WTC11 (cell line): Measurements from ENCODE around the gene ELMO1. TPM values are rescaled to one million over a fixed set of nuclear protein-coding genes. Genes with fewer than 3 reads are reported as not detected.

ENCODE experiments used
- ATAC-seq: fragments of 200-7000 bp; cut with Tn5 transposase; 2 replicates; pipeline ENCODE4 v1.10.0; 2021; ENCODE audit warnings: mild to moderate bottlenecking, moderate library complexity
- CTCF ChIA-PET: fragments of 300-600 bp; sonication (Branson Sonifier 250); formaldehyde crosslinking; loops from one replicate; lab custom pipeline; 2021; ENCODE audit warnings: antibody characterized with exemption; lab: Charles Lee
- POLR2A ChIA-PET: fragments of 350-600 bp; sonication (Branson Sonifier 250); formaldehyde crosslinking; loops from one replicate; lab custom pipeline; 2021; ENCODE audit warnings: antibody characterized with exemption; lab: Charles Lee
- DNase-seq: peaks from one replicate; pipeline ENCODE4 v3.0.0; 2021; ENCODE audit warnings: low spot score
- H3K27ac Mint-ChIP-seq: 2 replicates; pipeline ENCODE4 v1.8.0; 2021; ENCODE audit warnings: mixed read lengths
- H3K27me3 Mint-ChIP-seq: 2 replicates; pipeline ENCODE4 v1.8.0; 2021; ENCODE audit warnings: low read depth, mild to moderate bottlenecking, moderate library complexity, mixed read lengths
- H3K36me3 Mint-ChIP-seq: 2 replicates; pipeline ENCODE4 v1.8.0; 2021; ENCODE audit warnings: mixed read lengths
- H3K4me1 Mint-ChIP-seq: 2 replicates; pipeline ENCODE4 v1.8.0; 2022; ENCODE audit warnings: mixed read lengths
- H3K4me3 Mint-ChIP-seq: 2 replicates; pipeline ENCODE4 v1.8.0; 2021; ENCODE audit warnings: mild to moderate bottlenecking, moderate library complexity, mixed read lengths
- H3K9me3 Mint-ChIP-seq: 2 replicates; pipeline ENCODE4 v1.8.0; 2021; ENCODE audit warnings: mixed read lengths
- ATF1 ChIP-seq: sonication (generic); formaldehyde crosslinking; IDR thresholded peaks from 2 replicates; pipeline ENCODE4 v1.8.1; 2023; ENCODE audit warnings: mild to moderate bottlenecking, moderate library complexity, missing genetic modification reagents
- CBFB ChIP-seq: sonication (generic); formaldehyde crosslinking; IDR thresholded peaks from 2 replicates; pipeline ENCODE4 v1.8.1; 2022; ENCODE audit warnings: mild to moderate bottlenecking, low read depth, missing genetic modification reagents
- CREB1 ChIP-seq: sonication (generic); formaldehyde crosslinking; IDR thresholded peaks from 2 replicates; pipeline ENCODE4 v1.8.0; 2023; ENCODE audit warnings: mild to moderate bottlenecking, missing genetic modification reagents
- ELF4 ChIP-seq: sonication (generic); formaldehyde crosslinking; IDR thresholded peaks from 2 replicates; pipeline ENCODE4 v1.8.1; 2022; ENCODE audit warnings: low read depth, mild to moderate bottlenecking, moderate library complexity, missing genetic modification reagents
- ETV6 ChIP-seq: sonication (generic); formaldehyde crosslinking; IDR thresholded peaks from 2 replicates; pipeline ENCODE4 v1.8.1; 2022; ENCODE audit warnings: mild to moderate bottlenecking, missing genetic modification reagents
- IRF2 ChIP-seq: sonication (generic); formaldehyde crosslinking; IDR thresholded peaks from 2 replicates; pipeline ENCODE4 v1.8.0; 2022; ENCODE audit warnings: low read depth, missing genetic modification reagents, borderline replicate concordance
- JAZF1 ChIP-seq: fragments of 250-450 bp; sonication (Bioruptor Pico); IDR thresholded peaks from 2 replicates; pipeline ENCODE4 v1.9.0; 2021; ENCODE audit warnings: moderate library complexity, mild to moderate bottlenecking, inconsistent platforms
- NFATC4 ChIP-seq: fragments of 250-450 bp; sonication (Bioruptor Pico); IDR thresholded peaks from 2 replicates; pipeline ENCODE4 v1.9.0; 2021; ENCODE audit warnings: mild to moderate bottlenecking
- NR1H2 ChIP-seq: sonication (generic); formaldehyde crosslinking; IDR thresholded peaks from 2 replicates; pipeline ENCODE4 v1.9.0; 2021; ENCODE audit warnings: mild to moderate bottlenecking, moderate library complexity, missing genetic modification reagents
- TP53 ChIP-seq: sonication (generic); formaldehyde crosslinking; IDR thresholded peaks from 2 replicates; pipeline ENCODE4 v1.8.1; 2023; ENCODE audit warnings: mild to moderate bottlenecking, missing genetic modification reagents
- ZNF232 ChIP-seq: sonication (generic); formaldehyde crosslinking; IDR thresholded peaks from 2 replicates; pipeline ENCODE4 v1.8.0; 2022; ENCODE audit warnings: mild to moderate bottlenecking, missing genetic modification reagents
- ZNF317 ChIP-seq: sonication (generic); formaldehyde crosslinking; IDR thresholded peaks from 2 replicates; pipeline ENCODE4 v1.8.1; 2023; ENCODE audit warnings: low read depth, mild to moderate bottlenecking, moderate library complexity, missing genetic modification reagents, borderline replicate concordance
- ZNF671 ChIP-seq: fragments of 250-450 bp; sonication (Bioruptor Pico); IDR thresholded peaks from 2 replicates; pipeline ENCODE4 v1.8.0; 2021; ENCODE audit warnings: mild to moderate bottlenecking
- total RNA-seq: library from RNA; stranded (reverse); gene quantifications from 3 replicates; pipeline ENCODE4 v1.2.3, GENCODE V29; 2021
- TF ChIP-seq, protein P1 (sequence below): sonication (generic); formaldehyde crosslinking; IDR thresholded peaks from 2 replicates; pipeline ENCODE4 v1.8.0; 2022; ENCODE audit warnings: missing genetic modification reagents
- TF ChIP-seq, protein P2 (sequence below): sonication (generic); formaldehyde crosslinking; IDR thresholded peaks from 2 replicates; pipeline ENCODE4 v1.8.1; 2023; ENCODE audit warnings: mild to moderate bottlenecking, moderate library complexity, missing genetic modification reagents
- TF ChIP-seq, protein P3 (sequence below): sonication (generic); formaldehyde crosslinking; IDR thresholded peaks from 2 replicates; pipeline ENCODE4 v1.8.1; 2023; ENCODE audit warnings: mild to moderate bottlenecking, missing genetic modification reagents, moderate library complexity
- TF ChIP-seq, protein P4 (sequence below): sonication (generic); formaldehyde crosslinking; IDR thresholded peaks from 2 replicates; pipeline ENCODE4 v1.8.0; 2023; ENCODE audit warnings: missing genetic modification reagents, mild to moderate bottlenecking, borderline replicate concordance
- TF ChIP-seq, protein P5 (sequence below): sonication (generic); formaldehyde crosslinking; IDR thresholded peaks from 2 replicates; pipeline ENCODE4 v1.8.0; 2022; ENCODE audit warnings: mild to moderate bottlenecking, missing genetic modification reagents
- TF ChIP-seq, protein P6 (sequence below): sonication (generic); formaldehyde crosslinking; IDR thresholded peaks from 2 replicates; pipeline ENCODE4 v1.8.1; 2023; ENCODE audit warnings: mild to moderate bottlenecking, missing genetic modification reagents, borderline replicate concordance

ELMO1 gene
- total RNA-seq, 1 experiment from 2014 or later = 19.4 TPM

DNA sequence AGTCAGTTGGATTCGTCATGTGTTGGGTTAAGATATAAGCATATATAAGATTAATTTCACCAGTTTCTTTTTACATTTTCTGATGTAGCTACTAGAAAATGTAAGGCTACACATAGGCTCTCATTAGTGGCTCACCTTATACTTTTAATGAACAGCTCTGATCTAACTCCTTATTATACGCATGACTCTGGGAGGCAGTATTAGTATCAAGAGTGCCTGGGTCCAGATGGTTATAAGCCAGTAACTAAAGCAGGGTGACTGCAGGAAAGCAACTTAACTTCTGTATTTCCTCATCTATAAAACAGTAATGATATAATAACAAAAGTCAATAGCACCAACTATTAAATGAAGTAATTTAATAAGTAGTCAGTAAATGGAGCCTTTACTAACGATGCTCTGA lies 1.4 kb upstream of the ELMO1 start:
- ATAC-seq (no peak), DNase-seq (no peak)
- ChIA-PET POLR2A (no interaction called here), CTCF (interaction anchor here (1.2 to 3.6 kb wide), 4 partner anchors 42 to 215 kb away, joined by 3 to 36 read pairs (median 11); no protein-coding TSS in a partner anchor)
- Mint-ChIP-seq H3K9me3 (peaks cover 8% of the 10 kb centered on the region), H3K4me3 (peak overlapping the region; percentile 82), H3K27me3 (peaks cover 10% of the 10 kb centered on the region), H3K27ac (no peak overlapping the region), H3K4me1 (peaks cover 42% of the 10 kb centered on the region), H3K36me3 (no peaks in the 10 kb centered on the region; the same call in 1 of the 2 replicates)
- TF ChIP-seq ZNF232 (no peak), ELF4 (CRISPR knock-in tag) (no peak), CBFB (CRISPR knock-in tag) (no peak), NFATC4 (CRISPR knock-in tag) (no peak), JAZF1 (no peak), NR1H2 (CRISPR knock-in tag) (no peak), ZNF671 (CRISPR knock-in tag) (no peak)
- TF ChIP-seq, protein P1, sequence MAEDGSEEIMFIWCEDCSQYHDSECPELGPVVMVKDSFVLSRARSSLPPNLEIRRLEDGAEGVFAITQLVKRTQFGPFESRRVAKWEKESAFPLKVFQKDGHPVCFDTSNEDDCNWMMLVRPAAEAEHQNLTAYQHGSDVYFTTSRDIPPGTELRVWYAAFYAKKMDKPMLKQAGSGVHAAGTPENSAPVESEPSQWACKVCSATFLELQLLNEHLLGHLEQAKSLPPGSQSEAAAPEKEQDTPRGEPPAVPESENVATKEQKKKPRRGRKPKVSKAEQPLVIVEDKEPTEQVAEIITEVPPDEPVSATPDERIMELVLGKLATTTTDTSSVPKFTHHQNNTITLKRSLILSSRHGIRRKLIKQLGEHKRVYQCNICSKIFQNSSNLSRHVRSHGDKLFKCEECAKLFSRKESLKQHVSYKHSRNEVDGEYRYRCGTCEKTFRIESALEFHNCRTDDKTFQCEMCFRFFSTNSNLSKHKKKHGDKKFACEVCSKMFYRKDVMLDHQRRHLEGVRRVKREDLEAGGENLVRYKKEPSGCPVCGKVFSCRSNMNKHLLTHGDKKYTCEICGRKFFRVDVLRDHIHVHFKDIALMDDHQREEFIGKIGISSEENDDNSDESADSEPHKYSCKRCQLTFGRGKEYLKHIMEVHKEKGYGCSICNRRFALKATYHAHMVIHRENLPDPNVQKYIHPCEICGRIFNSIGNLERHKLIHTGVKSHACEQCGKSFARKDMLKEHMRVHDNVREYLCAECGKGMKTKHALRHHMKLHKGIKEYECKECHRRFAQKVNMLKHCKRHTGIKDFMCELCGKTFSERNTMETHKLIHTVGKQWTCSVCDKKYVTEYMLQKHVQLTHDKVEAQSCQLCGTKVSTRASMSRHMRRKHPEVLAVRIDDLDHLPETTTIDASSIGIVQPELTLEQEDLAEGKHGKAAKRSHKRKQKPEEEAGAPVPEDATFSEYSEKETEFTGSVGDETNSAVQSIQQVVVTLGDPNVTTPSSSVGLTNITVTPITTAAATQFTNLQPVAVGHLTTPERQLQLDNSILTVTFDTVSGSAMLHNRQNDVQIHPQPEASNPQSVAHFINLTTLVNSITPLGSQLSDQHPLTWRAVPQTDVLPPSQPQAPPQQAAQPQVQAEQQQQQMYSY (CRISPR knock-in tag) = no peak
- TF ChIP-seq, protein P2, sequence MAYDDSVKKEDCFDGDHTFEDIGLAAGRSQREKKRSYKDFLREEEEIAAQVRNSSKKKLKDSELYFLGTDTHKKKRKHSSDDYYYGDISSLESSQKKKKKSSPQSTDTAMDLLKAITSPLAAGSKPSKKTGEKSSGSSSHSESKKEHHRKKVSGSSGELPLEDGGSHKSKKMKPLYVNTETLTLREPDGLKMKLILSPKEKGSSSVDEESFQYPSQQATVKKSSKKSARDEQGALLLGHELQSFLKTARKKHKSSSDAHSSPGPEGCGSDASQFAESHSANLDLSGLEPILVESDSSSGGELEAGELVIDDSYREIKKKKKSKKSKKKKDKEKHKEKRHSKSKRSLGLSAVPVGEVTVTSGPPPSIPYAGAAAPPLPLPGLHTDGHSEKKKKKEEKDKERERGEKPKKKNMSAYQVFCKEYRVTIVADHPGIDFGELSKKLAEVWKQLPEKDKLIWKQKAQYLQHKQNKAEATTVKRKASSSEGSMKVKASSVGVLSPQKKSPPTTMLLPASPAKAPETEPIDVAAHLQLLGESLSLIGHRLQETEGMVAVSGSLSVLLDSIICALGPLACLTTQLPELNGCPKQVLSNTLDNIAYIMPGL (CRISPR knock-in tag) = no peak
- TF ChIP-seq, protein P3, sequence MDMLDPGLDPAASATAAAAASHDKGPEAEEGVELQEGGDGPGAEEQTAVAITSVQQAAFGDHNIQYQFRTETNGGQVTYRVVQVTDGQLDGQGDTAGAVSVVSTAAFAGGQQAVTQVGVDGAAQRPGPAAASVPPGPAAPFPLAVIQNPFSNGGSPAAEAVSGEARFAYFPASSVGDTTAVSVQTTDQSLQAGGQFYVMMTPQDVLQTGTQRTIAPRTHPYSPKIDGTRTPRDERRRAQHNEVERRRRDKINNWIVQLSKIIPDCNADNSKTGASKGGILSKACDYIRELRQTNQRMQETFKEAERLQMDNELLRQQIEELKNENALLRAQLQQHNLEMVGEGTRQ = no peak

DNA sequence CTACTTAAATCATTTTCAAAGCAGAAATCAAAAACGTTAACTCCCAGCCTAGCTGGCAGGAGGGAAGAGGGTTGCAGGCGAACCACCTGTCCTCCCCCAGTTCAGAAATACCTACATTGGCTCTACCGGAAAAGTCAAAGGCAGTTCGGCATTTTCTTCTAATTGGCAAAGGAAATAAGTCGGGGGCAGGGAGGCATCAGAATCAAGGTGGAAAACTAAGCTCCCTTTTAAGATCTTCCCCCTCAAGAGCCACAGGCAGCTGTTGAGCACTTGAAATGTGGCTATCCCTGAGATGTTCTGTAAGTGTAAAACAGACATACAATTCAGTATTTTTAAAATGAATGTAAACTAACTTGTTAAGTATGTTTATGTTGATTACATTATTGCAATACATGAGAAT lies 957 bp upstream of the ELMO1 start:
- CTCF ChIA-PET = interaction anchor here (0.7 to 3.6 kb wide), 7 partner anchors 11 to 215 kb away, joined by 3 to 36 read pairs (median 4); no protein-coding TSS in a partner anchor
- TF ChIP-seq TP53 (no peak), ATF1 (CRISPR knock-in tag) (no peak), CREB1 (CRISPR knock-in tag) (no peak), ZNF317 (CRISPR knock-in tag) (no peak), IRF2 (no peak), ETV6 (CRISPR knock-in tag) (no peak), ZNF232 (no peak)
- TF ChIP-seq, protein P4, sequence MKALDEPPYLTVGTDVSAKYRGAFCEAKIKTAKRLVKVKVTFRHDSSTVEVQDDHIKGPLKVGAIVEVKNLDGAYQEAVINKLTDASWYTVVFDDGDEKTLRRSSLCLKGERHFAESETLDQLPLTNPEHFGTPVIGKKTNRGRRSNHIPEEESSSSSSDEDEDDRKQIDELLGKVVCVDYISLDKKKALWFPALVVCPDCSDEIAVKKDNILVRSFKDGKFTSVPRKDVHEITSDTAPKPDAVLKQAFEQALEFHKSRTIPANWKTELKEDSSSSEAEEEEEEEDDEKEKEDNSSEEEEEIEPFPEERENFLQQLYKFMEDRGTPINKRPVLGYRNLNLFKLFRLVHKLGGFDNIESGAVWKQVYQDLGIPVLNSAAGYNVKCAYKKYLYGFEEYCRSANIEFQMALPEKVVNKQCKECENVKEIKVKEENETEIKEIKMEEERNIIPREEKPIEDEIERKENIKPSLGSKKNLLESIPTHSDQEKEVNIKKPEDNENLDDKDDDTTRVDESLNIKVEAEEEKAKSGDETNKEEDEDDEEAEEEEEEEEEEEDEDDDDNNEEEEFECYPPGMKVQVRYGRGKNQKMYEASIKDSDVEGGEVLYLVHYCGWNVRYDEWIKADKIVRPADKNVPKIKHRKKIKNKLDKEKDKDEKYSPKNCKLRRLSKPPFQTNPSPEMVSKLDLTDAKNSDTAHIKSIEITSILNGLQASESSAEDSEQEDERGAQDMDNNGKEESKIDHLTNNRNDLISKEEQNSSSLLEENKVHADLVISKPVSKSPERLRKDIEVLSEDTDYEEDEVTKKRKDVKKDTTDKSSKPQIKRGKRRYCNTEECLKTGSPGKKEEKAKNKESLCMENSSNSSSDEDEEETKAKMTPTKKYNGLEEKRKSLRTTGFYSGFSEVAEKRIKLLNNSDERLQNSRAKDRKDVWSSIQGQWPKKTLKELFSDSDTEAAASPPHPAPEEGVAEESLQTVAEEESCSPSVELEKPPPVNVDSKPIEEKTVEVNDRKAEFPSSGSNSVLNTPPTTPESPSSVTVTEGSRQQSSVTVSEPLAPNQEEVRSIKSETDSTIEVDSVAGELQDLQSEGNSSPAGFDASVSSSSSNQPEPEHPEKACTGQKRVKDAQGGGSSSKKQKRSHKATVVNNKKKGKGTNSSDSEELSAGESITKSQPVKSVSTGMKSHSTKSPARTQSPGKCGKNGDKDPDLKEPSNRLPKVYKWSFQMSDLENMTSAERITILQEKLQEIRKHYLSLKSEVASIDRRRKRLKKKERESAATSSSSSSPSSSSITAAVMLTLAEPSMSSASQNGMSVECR (CRISPR knock-in tag) = no peak
- TF ChIP-seq, protein P5, sequence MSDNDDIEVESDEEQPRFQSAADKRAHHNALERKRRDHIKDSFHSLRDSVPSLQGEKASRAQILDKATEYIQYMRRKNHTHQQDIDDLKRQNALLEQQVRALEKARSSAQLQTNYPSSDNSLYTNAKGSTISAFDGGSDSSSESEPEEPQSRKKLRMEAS (CRISPR knock-in tag) = no peak
- TF ChIP-seq, protein P6, sequence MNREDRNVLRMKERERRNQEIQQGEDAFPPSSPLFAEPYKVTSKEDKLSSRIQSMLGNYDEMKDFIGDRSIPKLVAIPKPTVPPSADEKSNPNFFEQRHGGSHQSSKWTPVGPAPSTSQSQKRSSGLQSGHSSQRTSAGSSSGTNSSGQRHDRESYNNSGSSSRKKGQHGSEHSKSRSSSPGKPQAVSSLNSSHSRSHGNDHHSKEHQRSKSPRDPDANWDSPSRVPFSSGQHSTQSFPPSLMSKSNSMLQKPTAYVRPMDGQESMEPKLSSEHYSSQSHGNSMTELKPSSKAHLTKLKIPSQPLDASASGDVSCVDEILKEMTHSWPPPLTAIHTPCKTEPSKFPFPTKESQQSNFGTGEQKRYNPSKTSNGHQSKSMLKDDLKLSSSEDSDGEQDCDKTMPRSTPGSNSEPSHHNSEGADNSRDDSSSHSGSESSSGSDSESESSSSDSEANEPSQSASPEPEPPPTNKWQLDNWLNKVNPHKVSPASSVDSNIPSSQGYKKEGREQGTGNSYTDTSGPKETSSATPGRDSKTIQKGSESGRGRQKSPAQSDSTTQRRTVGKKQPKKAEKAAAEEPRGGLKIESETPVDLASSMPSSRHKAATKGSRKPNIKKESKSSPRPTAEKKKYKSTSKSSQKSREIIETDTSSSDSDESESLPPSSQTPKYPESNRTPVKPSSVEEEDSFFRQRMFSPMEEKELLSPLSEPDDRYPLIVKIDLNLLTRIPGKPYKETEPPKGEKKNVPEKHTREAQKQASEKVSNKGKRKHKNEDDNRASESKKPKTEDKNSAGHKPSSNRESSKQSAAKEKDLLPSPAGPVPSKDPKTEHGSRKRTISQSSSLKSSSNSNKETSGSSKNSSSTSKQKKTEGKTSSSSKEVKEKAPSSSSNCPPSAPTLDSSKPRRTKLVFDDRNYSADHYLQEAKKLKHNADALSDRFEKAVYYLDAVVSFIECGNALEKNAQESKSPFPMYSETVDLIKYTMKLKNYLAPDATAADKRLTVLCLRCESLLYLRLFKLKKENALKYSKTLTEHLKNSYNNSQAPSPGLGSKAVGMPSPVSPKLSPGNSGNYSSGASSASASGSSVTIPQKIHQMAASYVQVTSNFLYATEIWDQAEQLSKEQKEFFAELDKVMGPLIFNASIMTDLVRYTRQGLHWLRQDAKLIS (CRISPR knock-in tag) = no peak
- TF ChIP-seq, protein P3 = no peak

More for the DNA sequence above, 957 bp upstream of the ELMO1 start:
- Mint-ChIP-seq H3K27ac (no peak overlapping the region), H3K4me3 (peak overlapping the region; percentile 82), H3K36me3 (no peaks in the 10 kb centered on the region), H3K27me3 (peaks cover 10% of the 10 kb centered on the region), H3K9me3 (peaks cover 6% of the 10 kb centered on the region; the same call in 1 of the 2 replicates), H3K4me1 (peaks cover 44% of the 10 kb centered on the region)
- DNase-seq = no peak
- POLR2A ChIA-PET = no interaction called here
- no peak for ATAC-seq
